Ammon's horn (tissue), 1 donor: ENCODE results near the gene SNAPC1.
"Not testable (repeated sequence)": the region's sequence is repeated elsewhere in the genome, so short reads cannot be mapped to it uniquely, and the experiment has no call there.

ENCODE experiments used
- DNase-seq: peaks from one replicate; pipeline ENCODE4 v3.0.0-alpha.2; 2016; ENCODE audit warnings: low spot score

Gene SNAPC1

GRCh38 chr14:61750708-61751474 is 11.3 kb upstream of the SNAPC1 start:
- DNase-seq, result peak; percentile 86

- DNase-seq, result no peak
Observed at GRCh38 chr14:61751475-61751989, 10.7 kb upstream of the SNAPC1 start.

- no peak for DNase-seq
Observed at GRCh38 chr14:61752626-61753025, 9.6 kb upstream of the SNAPC1 start.

GRCh38 chr14:61753631-61754030 is 8.6 kb upstream of the SNAPC1 start:
- DNase-seq, result no peak

GRCh38 chr14:61754627-61755381 is 7.4 kb upstream of the SNAPC1 start:
- no peak for DNase-seq

- not testable (repeated sequence) for DNase-seq
Observed at GRCh38 chr14:61755382-61755742, 6.9 kb upstream of the SNAPC1 start.

- no peak for DNase-seq
Observed at GRCh38 chr14:61756135-61756534, 6.1 kb upstream of the SNAPC1 start.

- no peak for DNase-seq
Observed at GRCh38 chr14:61759878-61760277, 2.3 kb upstream of the SNAPC1 start.

- peak; percentile 15 for DNase-seq
Observed at GRCh38 chr14:61761557-61761956, 663 bp upstream of the SNAPC1 start.

GRCh38 chr14:61764342-61765122 is 2.3 kb downstream of the SNAPC1 start:
- DNase-seq, result no peak

GRCh38 chr14:61765225-61765943 is 3.2 kb downstream of the SNAPC1 start:
- DNase-seq, result no peak

- no peak for DNase-seq
Observed at GRCh38 chr14:61766151-61766550, 3.9 kb downstream of the SNAPC1 start.

- no peak for DNase-seq
Observed at GRCh38 chr14:61768240-61768639, 6.0 kb downstream of the SNAPC1 start.

- no peak for DNase-seq
Observed at GRCh38 chr14:61769893-61770292, 7.7 kb downstream of the SNAPC1 start.

GRCh38 chr14:61774861-61775260 is 12.6 kb downstream of the SNAPC1 start:
- DNase-seq, result no peak

- no peak for DNase-seq
Observed at GRCh38 chr14:61780125-61780524, 17.9 kb downstream of the SNAPC1 start.

GRCh38 chr14:61797309-61797708 is 35.1 kb downstream of the SNAPC1 start:
- DNase-seq, result no peak

- DNase-seq, result no peak
Observed at GRCh38 chr14:61802010-61802568, 39.9 kb downstream of the SNAPC1 start.

GRCh38 chr14:61803755-61804154 is 41.5 kb downstream of the SNAPC1 start:
- no peak for DNase-seq

- no peak for DNase-seq
Observed at GRCh38 chr14:61805451-61805850, 43.2 kb downstream of the SNAPC1 start.

- no peak for DNase-seq
Observed at GRCh38 chr14:61811882-61812346, 49.7 kb downstream of the SNAPC1 start.
